ENCODE measurements around the gene FSHB.

DNA sequence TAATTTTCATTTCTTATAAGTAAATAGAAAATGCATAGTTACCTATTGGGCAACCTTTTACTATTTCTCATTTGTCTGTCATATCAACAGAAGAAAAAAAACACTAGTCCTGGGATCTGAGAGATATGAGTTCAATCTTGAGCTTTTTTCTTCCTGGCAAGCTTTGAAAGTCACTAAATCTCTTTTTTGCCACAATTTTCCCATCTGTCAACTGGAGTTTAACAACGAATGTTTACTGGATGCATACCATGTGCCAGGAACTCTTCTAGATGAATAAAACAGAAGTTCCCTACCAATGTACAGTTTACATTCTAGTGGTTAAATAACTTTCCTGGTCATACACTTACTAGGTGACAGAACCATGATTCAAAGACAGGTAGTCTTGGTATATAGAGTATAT, 31.0 kb downstream of the FSHB start:
- TF ChIP-seq, protein P1, sequence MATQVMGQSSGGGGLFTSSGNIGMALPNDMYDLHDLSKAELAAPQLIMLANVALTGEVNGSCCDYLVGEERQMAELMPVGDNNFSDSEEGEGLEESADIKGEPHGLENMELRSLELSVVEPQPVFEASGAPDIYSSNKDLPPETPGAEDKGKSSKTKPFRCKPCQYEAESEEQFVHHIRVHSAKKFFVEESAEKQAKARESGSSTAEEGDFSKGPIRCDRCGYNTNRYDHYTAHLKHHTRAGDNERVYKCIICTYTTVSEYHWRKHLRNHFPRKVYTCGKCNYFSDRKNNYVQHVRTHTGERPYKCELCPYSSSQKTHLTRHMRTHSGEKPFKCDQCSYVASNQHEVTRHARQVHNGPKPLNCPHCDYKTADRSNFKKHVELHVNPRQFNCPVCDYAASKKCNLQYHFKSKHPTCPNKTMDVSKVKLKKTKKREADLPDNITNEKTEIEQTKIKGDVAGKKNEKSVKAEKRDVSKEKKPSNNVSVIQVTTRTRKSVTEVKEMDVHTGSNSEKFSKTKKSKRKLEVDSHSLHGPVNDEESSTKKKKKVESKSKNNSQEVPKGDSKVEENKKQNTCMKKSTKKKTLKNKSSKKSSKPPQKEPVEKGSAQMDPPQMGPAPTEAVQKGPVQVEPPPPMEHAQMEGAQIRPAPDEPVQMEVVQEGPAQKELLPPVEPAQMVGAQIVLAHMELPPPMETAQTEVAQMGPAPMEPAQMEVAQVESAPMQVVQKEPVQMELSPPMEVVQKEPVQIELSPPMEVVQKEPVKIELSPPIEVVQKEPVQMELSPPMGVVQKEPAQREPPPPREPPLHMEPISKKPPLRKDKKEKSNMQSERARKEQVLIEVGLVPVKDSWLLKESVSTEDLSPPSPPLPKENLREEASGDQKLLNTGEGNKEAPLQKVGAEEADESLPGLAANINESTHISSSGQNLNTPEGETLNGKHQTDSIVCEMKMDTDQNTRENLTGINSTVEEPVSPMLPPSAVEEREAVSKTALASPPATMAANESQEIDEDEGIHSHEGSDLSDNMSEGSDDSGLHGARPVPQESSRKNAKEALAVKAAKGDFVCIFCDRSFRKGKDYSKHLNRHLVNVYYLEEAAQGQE (IDR thresholded peaks at IDR 0.05; ENCODE audit: insufficient read depth in 1 of 2, low read depth in 2 of 2, low read length in 1 of 2): no peak
- TF ChIP-seq, protein P2, sequence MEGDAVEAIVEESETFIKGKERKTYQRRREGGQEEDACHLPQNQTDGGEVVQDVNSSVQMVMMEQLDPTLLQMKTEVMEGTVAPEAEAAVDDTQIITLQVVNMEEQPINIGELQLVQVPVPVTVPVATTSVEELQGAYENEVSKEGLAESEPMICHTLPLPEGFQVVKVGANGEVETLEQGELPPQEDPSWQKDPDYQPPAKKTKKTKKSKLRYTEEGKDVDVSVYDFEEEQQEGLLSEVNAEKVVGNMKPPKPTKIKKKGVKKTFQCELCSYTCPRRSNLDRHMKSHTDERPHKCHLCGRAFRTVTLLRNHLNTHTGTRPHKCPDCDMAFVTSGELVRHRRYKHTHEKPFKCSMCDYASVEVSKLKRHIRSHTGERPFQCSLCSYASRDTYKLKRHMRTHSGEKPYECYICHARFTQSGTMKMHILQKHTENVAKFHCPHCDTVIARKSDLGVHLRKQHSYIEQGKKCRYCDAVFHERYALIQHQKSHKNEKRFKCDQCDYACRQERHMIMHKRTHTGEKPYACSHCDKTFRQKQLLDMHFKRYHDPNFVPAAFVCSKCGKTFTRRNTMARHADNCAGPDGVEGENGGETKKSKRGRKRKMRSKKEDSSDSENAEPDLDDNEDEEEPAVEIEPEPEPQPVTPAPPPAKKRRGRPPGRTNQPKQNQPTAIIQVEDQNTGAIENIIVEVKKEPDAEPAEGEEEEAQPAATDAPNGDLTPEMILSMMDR (IDR thresholded peaks at IDR 0.05): no peak
- TF ChIP-seq SIN3A (IDR thresholded peaks at IDR 0.05; ENCODE audit: borderline replicate concordance, insufficient read depth, low read depth, low read length): no peak

Measured in Panc1 (cell line).